ENCODE results near the gene IL36B. TPM values are rescaled to one million over a fixed set of nuclear protein-coding genes. Genes with fewer than 3 reads are reported as not detected.

The IL36B gene
- total RNA-seq, 1 donor from 2014 or later = not detected

DNA sequence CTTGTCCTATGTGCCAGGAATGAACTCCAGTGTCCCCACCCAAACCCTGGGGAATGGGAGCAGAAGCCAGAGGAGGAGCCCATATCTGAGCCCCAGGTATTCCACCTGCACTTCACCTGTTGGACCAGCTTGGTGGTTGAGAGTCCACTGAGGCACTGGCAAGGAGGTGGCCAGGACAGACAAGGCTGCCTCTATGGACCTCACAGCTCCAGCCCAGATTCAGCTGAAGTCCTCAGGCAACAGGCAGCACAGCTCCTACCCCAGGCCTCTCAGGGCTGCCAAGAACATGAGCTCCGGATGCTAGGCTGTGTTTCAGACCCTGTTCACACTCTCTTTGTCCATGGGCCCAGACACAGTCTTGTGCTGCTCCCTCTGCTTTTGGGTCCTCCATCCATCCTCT lies 12.2 kb upstream of the IL36B start:
- no peak overlapping the region for H3K4me3 ChIP-seq (ENCODE audit: insufficient read depth, low read depth, low read length)
- no peaks in the 10 kb centered on the region for H3K4me1 ChIP-seq (ENCODE audit: insufficient read depth, low read length)
- H3K4me2 ChIP-seq (ENCODE audit: low read length) = no peak overlapping the region
- H3K9me3 Mint-ChIP-seq (ENCODE audit: unreplicated experiment) = peaks cover 9% of the 10 kb centered on the region
- TF ChIP-seq EZH2 (IDR thresholded peaks at IDR 0.05; ENCODE audit: insufficient read depth, low read length) = no peak
- TF ChIP-seq, protein P1, sequence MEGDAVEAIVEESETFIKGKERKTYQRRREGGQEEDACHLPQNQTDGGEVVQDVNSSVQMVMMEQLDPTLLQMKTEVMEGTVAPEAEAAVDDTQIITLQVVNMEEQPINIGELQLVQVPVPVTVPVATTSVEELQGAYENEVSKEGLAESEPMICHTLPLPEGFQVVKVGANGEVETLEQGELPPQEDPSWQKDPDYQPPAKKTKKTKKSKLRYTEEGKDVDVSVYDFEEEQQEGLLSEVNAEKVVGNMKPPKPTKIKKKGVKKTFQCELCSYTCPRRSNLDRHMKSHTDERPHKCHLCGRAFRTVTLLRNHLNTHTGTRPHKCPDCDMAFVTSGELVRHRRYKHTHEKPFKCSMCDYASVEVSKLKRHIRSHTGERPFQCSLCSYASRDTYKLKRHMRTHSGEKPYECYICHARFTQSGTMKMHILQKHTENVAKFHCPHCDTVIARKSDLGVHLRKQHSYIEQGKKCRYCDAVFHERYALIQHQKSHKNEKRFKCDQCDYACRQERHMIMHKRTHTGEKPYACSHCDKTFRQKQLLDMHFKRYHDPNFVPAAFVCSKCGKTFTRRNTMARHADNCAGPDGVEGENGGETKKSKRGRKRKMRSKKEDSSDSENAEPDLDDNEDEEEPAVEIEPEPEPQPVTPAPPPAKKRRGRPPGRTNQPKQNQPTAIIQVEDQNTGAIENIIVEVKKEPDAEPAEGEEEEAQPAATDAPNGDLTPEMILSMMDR (IDR thresholded peaks at IDR 0.05; ENCODE audit: insufficient read depth, low read depth, low read length) = no peak
- no peak overlapping the region for H3K9ac ChIP-seq (ENCODE audit: low read length)
- no peaks in the 10 kb centered on the region for H3K79me2 ChIP-seq (ENCODE audit: insufficient read depth, low read length)
- H3K36me3 Mint-ChIP-seq (ENCODE audit: low read depth, unreplicated experiment) = no peaks in the 10 kb centered on the region
- H3K36me3 ChIP-seq (ENCODE audit: insufficient read depth, low read length) = no peaks in the 10 kb centered on the region
- peaks cover 13% of the 10 kb centered on the region for H3K27me3 ChIP-seq (ENCODE audit: insufficient read depth, low read length)
- no peaks in the 10 kb centered on the region for H4K20me1 ChIP-seq (ENCODE audit: insufficient read depth, low read length)
- H3K27ac Mint-ChIP-seq (ENCODE audit: unreplicated experiment) = no peak overlapping the region
- no peak for DNase-seq (ENCODE audit: low read depth)
- H3K4me3 Mint-ChIP-seq (ENCODE audit: unreplicated experiment) = no peak overlapping the region
- no peak overlapping the region for H3K27ac ChIP-seq (ENCODE audit: low read depth, low read length)
- no peak overlapping the region for H2AFZ ChIP-seq (ENCODE audit: low read depth, low read length)
- peaks cover 6% of the 10 kb centered on the region for H3K9me3 ChIP-seq (ENCODE audit: insufficient read depth, low read depth, low read length)
- no peak for FAIRE-seq
- H3K27me3 Mint-ChIP-seq (ENCODE audit: low read depth, unreplicated experiment) = peaks cover 48% of the 10 kb centered on the region
- H3K4me1 Mint-ChIP-seq (ENCODE audit: low read depth, unreplicated experiment) = peaks cover 12% of the 10 kb centered on the region

DNA sequence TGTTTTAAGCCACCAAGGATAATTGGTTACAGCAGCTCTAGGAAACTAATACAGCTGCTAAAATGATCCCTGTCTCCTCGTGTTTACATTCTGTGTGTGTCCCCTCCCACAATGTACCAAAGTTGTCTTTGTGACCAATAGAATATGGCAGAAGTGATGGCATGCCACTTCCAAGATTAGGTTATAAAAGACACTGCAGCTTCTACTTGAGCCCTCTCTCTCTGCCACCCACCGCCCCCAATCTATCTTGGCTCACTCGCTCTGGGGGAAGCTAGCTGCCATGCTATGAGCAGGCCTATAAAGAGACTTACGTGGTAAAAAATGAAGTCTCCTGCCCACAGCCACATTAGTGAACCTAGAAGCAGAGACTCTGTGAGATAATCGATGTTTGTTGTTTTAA lies 11.6 kb upstream of the IL36B start:
- no peak overlapping the region for H3K9ac ChIP-seq (ENCODE audit: low read length)
- Mint-ChIP-seq H3K4me3 (ENCODE audit: unreplicated experiment) (no peak overlapping the region), H3K36me3 (ENCODE audit: low read depth, unreplicated experiment) (no peaks in the 10 kb centered on the region), H3K27ac (ENCODE audit: unreplicated experiment) (no peak overlapping the region), H3K27me3 (ENCODE audit: low read depth, unreplicated experiment) (peaks cover 49% of the 10 kb centered on the region), H3K9me3 (ENCODE audit: unreplicated experiment) (peaks cover 9% of the 10 kb centered on the region), H3K4me1 (ENCODE audit: low read depth, unreplicated experiment) (peaks cover 5% of the 10 kb centered on the region)
- TF ChIP-seq, protein P1 (IDR thresholded peaks at IDR 0.05; ENCODE audit: insufficient read depth, low read depth, low read length) = no peak
- TF ChIP-seq EZH2 (IDR thresholded peaks at IDR 0.05; ENCODE audit: insufficient read depth, low read length) = no peak
- H3K27me3 ChIP-seq (ENCODE audit: insufficient read depth, low read length) = peaks cover 14% of the 10 kb centered on the region
- H3K36me3 ChIP-seq (ENCODE audit: insufficient read depth, low read length) = no peaks in the 10 kb centered on the region
- no peaks in the 10 kb centered on the region for H4K20me1 ChIP-seq (ENCODE audit: insufficient read depth, low read length)
- no peaks in the 10 kb centered on the region for H3K79me2 ChIP-seq (ENCODE audit: insufficient read depth, low read length)
- H3K9me3 ChIP-seq (ENCODE audit: insufficient read depth, low read depth, low read length) = peaks cover 6% of the 10 kb centered on the region
- no peak overlapping the region for H3K27ac ChIP-seq (ENCODE audit: low read depth, low read length)
- H3K4me1 ChIP-seq (ENCODE audit: insufficient read depth, low read length) = no peaks in the 10 kb centered on the region
- FAIRE-seq (no peak), DNase-seq (ENCODE audit: low read depth) (no peak)
- H3K4me2 ChIP-seq (ENCODE audit: low read length) = no peak overlapping the region
- no peak overlapping the region for H2AFZ ChIP-seq (ENCODE audit: low read depth, low read length)
- H3K4me3 ChIP-seq (ENCODE audit: insufficient read depth, low read depth, low read length) = no peak overlapping the region

DNA sequence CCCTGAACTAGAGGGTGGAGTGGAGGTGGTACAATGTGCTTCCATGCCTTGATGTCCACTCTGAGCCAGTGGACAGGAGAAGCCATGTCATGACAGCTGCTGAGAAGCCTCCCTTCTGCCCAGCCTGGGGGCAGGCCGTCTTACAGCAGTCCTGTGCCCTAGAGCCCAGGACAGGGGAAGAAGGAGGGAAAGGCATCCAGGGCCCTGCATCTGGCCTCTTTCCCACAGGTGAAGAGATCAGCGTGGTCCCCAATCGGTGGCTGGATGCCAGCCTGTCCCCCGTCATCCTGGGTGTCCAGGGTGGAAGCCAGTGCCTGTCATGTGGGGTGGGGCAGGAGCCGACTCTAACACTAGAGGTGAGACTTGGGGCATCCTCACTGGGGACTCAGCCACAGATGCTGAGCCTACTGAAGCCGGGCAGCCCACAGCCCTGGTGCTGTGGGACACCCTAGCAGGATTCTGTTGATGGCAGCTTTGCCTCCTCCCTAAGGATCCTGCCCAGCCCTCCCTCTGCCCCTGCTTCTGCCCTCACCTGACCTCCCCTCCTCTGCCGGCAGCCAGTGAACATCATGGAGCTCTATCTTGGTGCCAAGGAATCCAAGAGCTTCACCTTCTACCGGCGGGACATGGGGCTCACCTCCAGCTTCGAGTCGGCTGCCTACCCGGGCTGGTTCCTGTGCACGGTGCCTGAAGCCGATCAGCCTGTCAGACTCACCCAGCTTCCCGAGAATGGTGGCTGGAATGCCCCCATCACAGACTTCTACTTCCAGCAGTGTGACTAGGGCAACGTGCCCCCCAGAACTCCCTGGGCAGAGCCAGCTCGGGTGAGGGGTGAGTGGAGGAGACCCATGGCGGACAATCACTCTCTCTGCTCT lies 9.5 kb upstream of the IL36B start:
- no peak for FAIRE-seq
- no peak for DNase-seq (ENCODE audit: low read depth)
- H3K9ac ChIP-seq (ENCODE audit: low read length) = no peak overlapping the region

More for the DNA sequence above, 9.5 kb upstream of the IL36B start:
- Histone ChIP-seq H4K20me1 (ENCODE audit: insufficient read depth, low read length) (no peaks in the 10 kb centered on the region), H3K4me3 (ENCODE audit: insufficient read depth, low read depth, low read length) (no peak overlapping the region), H2AFZ (ENCODE audit: low read depth, low read length) (no peak overlapping the region), H3K27ac (ENCODE audit: low read depth, low read length) (no peak overlapping the region), H3K36me3 (ENCODE audit: insufficient read depth, low read length) (no peaks in the 10 kb centered on the region), H3K4me2 (ENCODE audit: low read length) (no peak overlapping the region), H3K27me3 (ENCODE audit: insufficient read depth, low read length) (peaks cover 15% of the 10 kb centered on the region), H3K79me2 (ENCODE audit: insufficient read depth, low read length) (no peaks in the 10 kb centered on the region), H3K9me3 (ENCODE audit: insufficient read depth, low read depth, low read length) (peaks cover 6% of the 10 kb centered on the region), H3K4me1 (ENCODE audit: insufficient read depth, low read length) (no peaks in the 10 kb centered on the region)
- peaks cover 42% of the 10 kb centered on the region for H3K27me3 Mint-ChIP-seq (ENCODE audit: low read depth, unreplicated experiment)
- H3K36me3 Mint-ChIP-seq (ENCODE audit: low read depth, unreplicated experiment) = no peaks in the 10 kb centered on the region
- H3K9me3 Mint-ChIP-seq (ENCODE audit: unreplicated experiment) = peaks cover 7% of the 10 kb centered on the region
- no peaks in the 10 kb centered on the region for H3K4me1 Mint-ChIP-seq (ENCODE audit: low read depth, unreplicated experiment)
- H3K27ac Mint-ChIP-seq (ENCODE audit: unreplicated experiment) = no peak overlapping the region
- no peak overlapping the region for H3K4me3 Mint-ChIP-seq (ENCODE audit: unreplicated experiment)
- no peak for TF ChIP-seq EZH2 (IDR thresholded peaks at IDR 0.05; ENCODE audit: insufficient read depth, low read length)
- TF ChIP-seq, protein P1 (IDR thresholded peaks at IDR 0.05; ENCODE audit: insufficient read depth, low read depth, low read length) = no peak

Measured in astrocyte (in vitro differentiated cells and primary cell).